GM19467 (cell line): ENCODE results near the gene CHID1.

ENCODE experiments used
- ATAC-seq: cut with Tn5 transposase; IDR thresholded peaks from one replicate; pipeline ENCODE4 v1.9.1; 2021; ENCODE audit warnings: mild to moderate bottlenecking, moderate library complexity; ENCODE audit not compliant: unreplicated experiment

The CHID1 gene

DNA sequence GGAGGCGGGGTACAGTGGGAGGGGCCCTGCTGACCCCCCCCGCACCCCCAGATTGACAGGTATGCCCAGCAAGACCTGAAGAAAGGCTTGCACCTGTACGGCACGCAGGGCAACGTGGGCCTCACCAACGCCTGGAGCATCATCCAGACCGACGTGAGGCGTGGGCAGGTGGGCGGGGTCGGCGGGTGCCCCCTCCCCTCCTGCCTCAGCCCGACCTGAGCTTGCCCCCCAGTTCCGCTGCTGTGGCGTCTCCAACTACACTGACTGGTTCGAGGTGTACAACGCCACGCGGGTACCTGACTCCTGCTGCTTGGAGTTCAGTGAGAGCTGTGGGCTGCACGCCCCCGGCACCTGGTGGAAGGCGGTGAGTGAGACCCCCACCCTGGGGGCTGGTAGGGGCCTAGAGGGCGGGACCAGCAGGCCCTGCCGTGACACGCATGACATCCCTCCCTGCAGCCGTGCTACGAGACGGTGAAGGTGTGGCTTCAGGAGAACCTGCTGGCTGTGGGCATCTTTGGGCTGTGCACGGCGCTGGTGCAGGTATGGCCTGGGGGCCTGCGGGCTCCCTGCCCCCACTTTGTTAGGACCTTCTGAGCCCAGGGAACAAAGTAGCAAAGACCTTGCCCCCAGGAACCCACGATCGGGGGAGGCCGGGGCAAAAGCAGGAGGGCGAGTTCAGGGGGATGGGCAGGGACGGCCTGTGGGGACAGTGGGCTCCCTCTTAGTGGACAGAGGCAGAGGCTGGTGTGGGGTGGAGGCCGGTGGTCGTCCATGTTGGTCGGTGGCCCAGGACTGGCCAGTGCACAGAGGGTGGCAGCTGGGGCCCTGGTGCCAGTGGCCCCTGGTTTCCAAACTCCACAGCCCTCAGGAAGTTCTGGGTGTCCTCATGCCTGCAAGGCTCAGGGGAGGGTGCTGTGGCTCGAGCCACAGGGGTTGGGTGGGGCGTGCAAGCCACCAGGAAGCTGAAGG is 44.9 kb downstream of the CHID1 start:
- ATAC-seq, result no peak

DNA sequence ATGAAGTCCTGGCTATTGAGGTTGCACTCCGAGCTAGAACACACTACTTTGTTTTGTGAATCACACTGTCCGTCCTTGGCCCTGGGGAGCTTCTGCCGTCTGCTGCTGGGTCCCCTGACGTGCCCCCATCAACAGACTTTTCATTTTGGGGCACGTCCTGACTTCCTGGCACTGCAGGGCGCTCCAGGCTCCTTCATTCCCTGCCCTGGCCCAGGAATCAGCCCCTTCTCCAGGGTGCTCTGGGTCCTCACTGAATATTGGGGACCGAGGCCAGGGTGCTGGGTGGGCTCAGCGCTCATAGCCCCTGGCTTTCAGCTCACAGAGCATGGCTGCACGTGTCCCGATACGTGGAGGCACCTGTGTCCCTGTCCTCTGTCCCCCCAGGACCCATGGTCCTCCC is 45.7 kb downstream of the CHID1 start:
- no peak for ATAC-seq

DNA sequence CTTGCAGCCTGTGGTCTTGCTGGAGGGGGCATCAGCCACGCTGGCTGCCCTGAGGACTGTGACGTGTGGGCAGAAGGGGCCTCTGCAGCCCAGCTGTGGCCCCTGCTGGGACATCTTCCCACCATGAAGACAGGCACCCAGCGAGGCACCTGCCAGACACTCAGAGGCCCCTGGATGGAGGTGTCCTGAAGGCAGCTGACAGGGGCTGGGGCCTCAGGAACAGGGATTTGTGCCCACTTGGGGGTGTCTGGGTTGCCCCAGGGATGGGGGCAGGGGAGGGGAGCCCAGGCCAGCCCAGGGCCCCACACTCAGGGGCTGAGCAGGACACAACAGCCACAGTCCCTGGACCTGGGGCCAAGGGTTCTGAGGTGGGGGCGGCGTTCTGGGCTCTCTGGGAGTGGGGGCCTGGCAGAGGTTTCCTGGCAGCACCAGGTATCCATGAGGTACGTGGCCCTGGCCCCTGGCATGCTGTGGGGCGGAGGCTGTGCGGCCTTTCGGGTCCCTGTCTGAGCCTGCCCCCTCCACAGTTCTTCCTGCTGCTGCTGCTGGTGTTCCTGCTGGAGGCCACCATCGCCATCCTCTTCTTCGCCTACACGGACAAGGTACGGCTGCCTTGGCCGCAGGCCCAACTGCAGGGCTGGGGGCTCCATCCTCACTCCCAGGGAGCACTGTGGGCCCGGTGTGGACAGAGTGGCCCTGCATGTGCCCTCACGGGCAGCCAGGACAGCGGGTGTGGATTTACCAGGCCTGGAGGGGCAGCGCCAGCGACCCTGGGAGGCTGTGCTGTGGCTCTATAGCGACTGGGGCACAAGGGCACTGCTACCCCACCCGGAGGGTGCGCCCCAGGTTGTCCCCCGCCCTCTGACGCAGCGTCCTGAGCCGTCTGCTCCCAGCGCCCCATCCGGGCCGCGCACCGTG is 46.4 kb downstream of the CHID1 start:
- ATAC-seq, result no peak

DNA sequence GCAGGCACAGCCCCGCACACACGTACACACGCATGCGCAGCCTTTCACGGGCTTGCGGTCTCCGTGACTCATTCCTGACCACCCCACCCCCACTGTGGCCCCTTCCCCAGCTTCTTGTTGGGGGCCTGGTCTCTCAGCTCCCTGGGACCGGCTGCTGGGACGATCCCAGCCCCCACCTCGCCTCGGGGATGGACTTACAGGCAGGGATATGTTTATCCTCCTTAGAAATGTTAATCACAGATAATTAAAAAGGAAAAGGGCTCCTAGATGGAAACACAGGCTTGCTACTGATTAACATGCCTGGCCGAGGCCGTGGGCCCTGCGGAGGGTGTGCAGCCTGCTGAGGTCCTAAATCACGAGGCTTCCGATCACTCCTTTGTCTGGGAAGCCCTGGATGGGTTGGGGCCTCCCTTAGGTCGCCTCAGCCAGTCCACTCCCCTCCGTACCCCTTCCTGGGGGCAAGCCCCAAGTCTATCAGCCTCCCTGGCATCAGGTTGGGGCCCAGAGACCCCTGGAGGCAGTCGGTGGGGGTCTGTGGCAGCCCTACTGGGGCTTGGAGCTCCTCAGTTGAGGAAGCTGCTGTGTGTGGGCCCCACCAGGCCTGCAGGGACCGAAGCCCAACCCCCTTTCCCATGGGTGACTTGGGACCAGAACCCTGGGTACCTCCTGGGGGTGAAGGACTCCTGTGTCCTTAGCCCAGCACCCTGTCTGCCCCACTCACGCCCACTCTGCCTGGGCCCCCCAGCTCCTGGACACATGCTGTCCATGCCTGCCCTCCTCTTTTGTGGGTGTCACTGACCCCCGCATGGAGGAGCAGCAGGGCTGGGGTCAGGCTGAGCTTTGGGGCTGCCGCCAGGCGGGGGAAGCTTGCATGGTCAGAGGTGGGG is 47.3 kb downstream of the CHID1 start:
- ATAC-seq, result no peak

- ATAC-seq, result no peak
Observed at GRCh38 chr11:862696-863022, 48.0 kb downstream of the CHID1 start.

DNA sequence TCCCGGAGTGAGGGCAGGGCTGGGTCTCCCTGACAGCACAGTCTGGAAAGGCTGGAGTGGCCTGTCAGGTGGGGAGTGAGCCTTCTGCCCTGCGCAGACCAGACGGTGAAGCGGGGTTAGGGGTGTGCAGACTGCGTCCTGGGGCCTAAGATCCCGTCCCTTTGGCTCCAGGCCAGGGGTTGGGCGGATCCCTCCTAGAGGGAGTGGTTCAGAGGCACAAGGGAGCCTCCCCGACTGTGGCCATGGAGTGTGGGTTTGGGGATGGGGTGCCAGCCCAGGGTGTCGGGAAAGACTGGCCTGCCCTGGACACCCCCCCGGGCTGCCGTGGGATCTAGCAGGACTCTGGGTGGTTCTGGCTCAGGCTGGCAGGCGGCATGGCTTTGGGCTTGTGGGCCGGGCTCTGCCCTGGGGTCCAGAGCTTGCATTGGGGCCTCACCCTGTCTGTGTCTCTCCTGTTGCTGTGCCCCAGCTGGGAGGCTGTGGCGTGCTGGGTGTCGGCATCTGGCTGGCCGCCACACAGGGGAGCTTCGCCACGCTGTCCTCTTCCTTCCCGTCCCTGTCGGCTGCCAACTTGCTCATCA is 48.4 kb downstream of the CHID1 start:
- ATAC-seq, result no peak

DNA sequence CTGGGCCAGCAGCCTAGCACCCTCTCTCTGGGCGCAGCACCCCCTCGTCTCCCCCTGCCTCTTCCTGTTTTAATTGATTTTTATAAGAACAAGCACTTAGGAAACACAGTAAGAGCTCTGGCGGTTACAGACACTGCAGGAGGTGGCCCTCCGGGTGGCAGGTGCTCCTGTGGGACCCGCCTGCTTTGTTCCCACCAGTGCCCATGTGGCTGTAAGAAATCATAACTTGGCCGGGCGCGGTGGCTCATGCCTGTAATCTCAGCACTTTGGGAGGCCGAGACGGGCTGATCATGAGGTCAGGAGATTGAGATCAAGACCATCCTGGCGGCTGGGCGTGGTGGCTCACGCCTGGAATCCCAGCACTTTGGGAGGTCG is 49.5 kb downstream of the CHID1 start:
- no peak for ATAC-seq

GRCh38 chr11:860234-861104 is 50.1 kb downstream of the CHID1 start:
- no peak for ATAC-seq

GRCh38 chr11:859394-860131 is 51.0 kb downstream of the CHID1 start:
- no peak for ATAC-seq

DNA sequence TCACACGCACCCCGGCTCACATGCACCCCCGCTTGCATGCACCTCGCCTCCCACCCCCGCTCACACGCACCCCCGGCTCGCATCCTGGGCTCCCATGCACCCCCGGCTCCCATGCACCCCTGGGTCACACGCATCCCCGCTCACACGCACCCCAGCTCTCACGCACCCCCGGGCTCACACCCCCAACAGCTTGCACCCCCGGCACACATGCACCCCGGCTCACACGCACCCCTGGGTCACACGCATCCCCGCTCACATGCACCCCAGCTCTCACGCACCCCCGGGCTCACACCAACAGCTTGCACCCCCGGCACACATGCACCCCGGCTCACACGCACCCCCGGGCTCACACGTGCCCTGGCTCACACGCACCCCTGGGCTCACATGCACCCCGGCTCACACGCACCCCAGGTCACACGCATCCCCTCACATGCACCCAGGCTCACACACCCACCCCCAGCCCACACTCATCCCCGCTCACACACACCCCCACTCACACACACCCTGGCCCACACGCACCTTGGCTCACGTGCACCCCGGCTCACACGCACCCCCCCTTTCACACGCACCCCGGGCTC is 51.8 kb downstream of the CHID1 start:
- no peak for ATAC-seq

DNA sequence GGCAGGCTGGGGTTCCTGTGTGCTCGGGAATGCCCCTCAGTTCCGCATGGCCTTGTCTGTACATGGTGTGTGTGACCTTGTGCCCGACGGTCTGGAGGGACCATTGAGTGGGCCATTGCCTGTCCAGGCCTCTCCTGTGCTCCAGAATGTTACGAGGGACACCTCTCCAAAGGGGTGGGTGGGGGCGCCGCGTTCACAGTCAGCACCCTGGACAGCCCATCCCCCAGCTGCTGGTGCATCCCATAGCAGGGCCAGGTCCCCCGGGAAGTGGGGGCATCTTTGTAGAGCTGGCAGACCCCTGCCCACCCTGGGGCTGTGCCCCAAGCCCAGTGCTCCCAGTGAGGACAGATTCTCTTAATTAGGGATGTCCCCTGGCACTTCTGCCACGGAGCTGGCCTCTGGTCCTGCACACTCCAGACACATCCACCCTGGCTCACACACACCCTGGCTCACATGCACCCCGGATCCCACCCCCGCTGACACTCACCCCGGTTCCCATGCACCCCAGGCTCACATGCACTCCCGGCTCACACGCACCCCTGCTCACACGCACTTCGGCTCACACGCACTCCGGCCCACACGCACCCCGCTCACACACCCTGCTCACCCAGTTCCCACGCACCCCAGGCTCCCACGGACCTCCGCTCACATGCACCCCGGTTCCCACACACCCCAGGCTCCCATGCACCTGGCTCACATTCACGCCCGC is 52.4 kb downstream of the CHID1 start:
- ATAC-seq, result no peak

GRCh38 chr11:856397-856796 is 54.2 kb downstream of the CHID1 start:
- no peak for ATAC-seq

DNA sequence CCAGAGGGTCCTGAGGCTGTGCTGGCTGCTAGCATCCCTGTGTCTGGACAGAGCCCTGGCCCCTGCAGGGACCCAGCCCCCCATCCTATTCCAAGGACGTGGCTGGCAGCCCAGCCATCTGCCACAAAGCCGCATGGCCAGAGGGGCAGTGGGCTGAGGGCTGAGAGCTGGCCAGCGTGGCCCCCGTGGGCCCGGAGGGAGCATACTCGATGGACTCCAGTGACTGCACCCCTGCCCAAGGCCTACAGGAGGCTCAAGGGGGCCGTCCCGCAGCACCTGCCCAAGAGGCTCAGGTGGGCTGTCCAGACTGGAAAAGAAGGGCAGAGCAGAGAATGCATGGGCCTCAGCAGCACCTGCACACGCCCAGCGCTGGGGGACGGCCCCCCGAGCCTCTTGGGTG is 54.8 kb downstream of the CHID1 start:
- no peak for ATAC-seq

GRCh38 chr11:855330-855674 is 55.3 kb downstream of the CHID1 start:
- no peak for ATAC-seq

DNA sequence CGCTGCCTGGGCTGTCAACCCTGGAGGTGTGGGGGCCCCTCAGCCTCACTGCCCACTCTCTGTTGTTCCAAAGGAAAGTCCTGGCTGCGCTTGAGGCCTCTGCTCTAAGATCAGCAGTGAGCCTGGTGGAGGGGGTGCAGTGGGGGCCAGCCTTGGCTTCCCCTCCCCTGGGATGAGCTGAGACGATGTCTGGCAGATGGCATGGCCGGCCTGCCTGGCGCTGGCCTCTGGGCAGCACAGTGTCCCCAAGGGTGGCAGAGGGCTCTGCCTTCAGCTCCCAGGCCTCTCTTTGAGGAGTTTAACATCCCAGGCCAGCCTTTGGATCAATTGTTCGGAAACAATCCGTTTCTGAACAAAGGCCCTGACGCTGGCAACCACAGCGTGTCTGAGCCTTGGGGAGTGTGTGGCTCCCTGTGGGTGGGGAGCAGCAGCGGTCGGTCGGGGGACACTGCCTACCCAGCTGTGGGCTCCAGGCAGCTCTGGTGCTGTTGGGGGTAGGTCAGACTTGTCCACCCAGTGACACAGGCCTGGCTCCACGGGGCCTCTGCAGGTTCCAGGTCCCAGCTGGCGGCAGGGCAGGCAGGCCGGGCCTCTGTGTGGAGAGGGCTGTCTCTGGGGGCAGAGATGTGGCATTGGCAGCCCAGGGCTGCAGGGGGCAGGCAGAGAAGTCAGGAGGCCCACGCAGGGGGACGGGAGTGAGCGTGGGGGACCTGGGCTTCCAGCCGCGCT is 55.8 kb downstream of the CHID1 start:
- no peak for ATAC-seq

GRCh38 chr11:853682-854448 is 56.7 kb downstream of the CHID1 start:
- ATAC-seq, result no peak

DNA sequence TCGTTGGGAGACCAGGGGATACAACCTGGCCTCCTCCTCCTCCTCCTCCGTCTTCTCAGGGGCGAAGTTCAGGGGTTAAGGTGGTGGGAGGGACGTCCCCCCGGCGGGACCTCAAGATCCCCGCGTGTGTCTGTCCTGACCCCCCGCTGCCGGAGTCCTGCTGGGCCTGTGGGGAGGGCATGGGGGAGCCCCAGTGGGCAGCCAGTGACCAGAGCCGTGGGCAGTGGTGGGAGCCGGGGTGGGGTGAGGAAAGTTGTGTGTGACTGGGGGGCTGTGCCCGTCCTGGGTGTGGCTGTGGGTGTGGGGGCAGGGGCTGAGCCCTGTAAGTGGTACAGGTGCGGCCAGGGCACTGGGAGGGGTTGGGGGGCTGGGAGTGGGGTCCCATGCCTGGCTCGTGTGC is 57.8 kb downstream of the CHID1 start:
- ATAC-seq, result no peak
